SHP77 (cell line): Measurements from ENCODE around the gene SLC30A4.

ENCODE experiments used
- DNase-seq, 2 experiments: peaks; one replicate each; lab custom pipeline; 2025; lab: John Stamatoyannopoulos, UW

Gene SLC30A4

DNA sequence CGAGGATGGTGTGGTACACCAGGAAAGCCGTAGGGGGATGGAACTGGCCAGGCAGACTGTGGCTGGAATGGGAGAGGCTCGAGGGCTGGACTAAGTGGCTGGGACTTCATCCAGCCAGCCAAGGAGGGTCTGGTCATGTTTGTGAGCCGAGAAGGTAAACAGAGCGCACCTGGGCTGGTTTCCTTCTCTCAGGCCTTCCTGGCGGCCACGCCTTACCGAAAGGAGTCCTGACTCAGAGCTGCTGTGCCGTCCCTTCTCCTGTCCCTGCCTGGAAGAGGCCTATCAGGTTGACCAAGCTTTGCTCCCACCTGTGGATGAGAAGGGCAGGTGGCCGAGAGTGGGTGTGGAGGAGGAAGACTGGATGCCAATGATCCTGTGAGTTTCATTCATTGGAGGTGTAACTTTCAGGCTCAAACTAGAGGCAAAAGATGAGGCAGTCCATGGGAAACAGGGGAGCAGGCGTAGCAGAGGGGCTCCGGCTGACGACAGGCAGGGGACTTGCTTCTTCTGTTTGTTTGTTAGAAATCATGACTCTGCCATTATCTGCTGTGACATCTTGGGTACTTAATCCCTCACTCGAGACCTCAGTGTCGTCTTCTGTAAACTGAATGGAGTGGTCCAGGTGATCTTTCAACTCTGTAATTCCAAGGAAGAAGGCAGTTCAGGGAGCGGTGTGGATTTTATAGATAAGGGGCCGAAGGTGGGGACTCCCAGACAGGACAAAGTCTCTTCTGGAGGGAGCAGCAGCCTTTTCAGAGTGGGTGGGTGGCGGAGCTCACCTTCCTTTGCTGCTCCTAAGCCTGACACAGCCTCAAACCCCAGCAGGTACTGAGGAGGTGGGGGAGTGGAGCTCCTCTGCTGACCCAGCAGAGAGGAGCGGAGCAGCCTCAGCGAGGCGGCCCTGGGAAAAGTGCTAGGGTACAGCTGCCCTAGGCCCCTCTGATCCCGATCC lies 72.4 kb downstream of the SLC30A4 start:
- no peak for DNase-seq

DNA sequence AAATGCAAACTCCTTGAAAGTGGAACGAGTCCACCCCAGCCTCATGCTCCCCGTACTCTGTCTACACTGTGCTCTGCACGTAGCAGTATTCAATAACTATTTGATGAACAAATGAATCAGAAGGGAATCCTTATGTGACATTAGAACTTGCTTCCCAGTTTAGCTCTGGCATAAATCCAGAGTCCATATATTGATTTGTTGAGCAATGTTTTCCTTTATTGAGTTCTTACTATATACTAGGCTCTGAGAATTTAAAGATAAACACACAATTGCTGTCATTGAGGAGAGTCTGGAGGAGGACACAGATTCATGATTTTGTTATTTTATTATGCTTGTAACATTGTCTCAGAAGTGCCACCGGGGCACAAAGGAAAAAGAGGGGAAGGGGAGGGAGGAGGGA lies 73.2 kb downstream of the SLC30A4 start:
- no peak for DNase-seq

DNA sequence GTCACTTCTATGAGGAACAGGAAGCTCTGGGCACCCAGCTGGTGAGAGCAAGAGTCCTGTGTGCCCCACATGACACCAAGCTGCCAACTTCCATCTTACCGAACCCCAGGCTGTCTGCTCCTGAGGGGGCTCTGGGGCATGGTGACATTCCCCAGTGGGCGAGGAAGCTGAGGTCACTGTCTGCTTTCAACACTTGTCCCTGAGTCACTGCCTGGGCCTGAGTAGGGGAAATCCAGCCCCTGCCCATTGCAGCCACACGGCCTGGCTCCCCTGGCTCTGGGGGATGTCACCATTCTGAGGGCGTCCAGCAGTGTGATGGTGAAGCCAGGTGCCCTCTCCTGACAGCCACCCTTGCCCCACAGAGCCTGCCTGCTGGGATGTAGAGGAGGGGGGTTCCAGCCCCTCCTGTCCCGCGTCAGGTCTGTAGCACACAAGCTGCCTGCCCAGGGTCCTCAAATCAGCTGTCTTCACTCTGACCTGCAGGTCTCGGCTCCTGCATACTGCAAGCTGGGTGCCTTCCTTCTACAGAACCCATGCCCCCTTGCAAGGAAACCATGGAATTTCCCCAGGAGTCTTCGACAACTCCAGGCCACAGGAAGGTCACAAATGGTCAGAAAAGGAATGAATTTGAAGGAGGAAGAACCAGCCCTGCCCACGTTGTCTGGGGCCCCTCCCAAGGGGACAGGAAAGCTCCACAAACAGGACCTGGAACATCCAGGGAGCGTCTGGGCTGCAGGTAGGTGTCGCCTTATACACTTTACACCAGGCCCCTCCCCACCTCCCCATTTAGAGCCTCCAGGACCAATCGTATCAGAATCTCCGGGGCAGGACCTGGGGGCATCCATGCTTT lies 74.3 kb downstream of the SLC30A4 start:
- no peak for DNase-seq

DNA sequence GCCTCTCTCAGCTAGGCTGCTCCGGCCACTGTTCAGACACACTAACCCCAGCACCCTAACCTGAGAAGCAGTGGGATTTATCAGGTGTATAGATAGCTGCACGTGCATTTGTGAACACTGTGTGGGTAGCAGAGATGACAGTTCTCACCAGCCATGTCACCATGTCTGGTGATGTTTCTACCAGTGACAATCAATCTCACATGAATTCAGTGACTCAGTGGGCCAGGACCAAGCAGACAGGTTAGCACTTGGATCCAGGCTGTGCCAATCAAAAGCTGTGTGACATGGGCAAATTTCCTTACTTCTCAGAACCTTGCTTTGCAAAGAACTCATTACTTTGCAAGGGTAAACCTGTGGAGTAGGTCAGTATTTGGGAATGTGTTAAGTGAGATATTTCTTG lies 78.9 kb downstream of the SLC30A4 start:
- DNase-seq: no peak

DNA sequence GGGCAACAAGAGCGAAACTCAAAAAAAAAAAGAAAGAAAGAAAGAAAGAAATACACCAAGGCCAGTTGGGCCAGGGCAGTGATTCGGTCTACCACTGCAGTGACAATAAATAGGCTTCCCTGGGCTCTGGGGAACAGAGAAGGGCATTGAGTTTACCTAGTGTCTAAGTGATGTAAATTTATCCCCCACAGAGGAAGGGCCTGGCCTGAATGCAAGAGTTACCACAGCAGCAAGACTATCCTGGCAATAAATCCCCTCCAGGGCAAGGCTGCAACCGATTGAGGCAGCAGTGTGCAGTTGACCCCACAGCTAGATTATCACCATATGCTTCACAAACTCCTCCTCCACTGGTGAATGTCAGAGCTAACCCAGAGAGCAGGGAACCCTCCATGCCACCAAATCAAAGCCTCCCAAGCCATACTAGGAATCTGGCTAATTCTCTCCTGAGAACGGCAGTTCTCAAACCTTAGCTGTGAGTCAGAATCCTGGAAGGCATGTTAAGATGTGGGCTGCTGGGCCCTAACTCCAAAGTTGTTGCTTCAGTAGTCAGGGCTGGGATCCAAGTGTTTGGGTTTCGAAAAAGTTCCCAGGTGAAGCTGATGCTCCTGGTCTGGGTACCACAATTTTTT lies 79.9 kb downstream of the SLC30A4 start:
- no peak for DNase-seq

DNA sequence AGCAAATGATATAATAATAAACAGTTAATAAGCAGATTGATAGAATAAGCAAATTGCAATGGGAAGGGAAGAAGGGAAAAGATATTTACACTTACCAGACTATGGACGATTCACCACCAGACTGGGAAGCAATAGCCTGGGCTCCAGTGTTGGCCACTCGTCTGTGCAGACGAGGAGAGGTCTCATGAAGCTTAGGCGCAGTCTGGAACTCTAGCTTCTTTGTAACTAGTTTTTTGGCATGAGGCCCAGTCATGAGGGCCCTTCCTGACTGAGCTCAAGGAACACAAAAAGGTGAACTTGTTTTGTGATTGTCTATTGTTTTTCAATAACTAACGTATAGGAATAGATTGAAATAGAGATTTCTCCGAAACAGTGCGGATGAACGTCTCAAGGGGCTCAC lies 80.9 kb downstream of the SLC30A4 start:
- DNase-seq: no peak

DNA sequence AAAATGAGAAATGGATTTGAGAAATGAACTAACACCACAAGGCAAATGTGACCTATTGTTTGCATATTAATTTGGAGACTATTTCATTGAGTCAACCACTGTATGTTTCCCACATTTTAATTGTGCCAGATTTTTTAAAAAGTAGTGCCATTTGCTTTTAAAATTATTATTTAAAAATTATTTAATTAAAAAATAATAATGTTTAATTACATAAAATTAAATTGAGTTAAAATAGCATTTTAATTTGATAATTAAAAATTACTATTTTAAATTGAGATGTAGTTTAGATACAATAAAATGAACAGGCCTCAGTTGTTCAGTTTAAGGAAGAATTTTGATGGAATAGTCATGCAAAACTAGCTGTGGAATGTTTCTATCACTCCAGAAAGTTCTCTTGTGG lies 81.5 kb downstream of the SLC30A4 start:
- DNase-seq: no peak

DNA sequence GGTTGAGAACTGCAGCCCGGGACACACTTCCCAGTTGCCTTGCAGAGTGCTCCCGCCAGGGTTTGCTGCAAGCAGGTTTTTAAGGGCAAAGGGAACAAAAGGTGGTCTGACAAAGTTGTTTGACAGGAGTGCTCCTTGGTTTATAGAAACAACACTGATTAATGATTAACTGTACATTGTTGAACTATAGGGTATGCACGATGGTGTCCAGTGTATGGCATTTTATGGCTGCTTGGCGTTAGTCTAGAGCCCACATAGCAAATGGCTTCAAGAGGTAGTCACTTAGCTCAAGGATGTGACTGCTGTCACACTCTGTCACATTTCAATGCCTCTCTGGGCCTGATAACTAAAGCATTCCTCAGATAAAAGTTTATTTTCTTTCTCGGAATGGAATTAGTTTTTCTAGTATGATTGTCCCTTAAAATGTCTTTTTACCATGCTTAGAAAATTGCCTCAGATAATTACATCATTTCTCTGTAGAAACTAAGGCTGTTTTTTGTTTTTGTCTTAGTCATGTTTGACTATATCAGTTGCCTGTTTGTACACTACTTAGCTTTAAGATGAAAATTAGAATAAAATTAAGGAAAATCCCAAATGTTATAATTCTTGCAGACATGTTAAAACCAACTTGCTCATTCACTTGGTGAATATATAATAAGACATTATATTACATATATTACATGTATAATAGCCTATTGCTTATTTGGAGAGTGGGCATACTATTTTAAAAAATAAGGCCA lies 82.9 kb downstream of the SLC30A4 start:
- DNase-seq: no peak

DNA sequence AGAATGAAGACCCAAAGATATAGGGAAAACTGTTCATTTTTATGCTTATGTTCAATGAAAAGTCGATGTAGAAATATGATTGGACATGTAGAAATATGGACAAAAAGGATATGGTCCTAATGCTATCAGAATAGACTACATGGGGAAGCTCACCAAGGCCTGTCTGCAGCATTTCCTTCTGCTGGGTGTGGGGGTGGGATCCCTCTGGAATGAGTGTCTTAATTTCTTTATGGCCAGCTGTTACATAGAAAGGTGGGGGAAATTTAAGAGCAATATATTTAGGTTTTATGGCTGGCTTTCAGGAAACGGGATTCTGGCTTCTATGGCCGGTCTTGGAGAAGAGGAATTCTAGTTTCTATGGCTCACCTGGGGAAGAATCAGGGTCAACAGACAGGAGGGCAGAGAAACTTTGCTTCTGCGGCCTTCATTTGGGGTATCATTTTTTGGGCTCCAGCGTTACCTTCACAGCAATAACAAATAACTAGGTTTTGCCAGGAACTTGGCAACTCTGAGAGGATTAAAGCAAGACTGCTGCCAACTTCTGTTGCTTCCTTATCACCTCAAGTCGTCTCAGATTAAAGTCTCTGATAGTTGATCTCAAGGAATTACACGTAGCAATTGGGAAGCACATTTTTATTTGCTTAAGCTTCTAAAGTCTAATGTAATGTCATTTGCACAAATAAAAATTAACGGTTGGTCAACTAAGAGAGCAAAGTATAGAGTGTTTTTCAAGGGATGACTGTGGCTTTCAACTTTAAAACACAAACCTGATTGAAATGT lies 87.2 kb downstream of the SLC30A4 start:
- no peak for DNase-seq

DNA sequence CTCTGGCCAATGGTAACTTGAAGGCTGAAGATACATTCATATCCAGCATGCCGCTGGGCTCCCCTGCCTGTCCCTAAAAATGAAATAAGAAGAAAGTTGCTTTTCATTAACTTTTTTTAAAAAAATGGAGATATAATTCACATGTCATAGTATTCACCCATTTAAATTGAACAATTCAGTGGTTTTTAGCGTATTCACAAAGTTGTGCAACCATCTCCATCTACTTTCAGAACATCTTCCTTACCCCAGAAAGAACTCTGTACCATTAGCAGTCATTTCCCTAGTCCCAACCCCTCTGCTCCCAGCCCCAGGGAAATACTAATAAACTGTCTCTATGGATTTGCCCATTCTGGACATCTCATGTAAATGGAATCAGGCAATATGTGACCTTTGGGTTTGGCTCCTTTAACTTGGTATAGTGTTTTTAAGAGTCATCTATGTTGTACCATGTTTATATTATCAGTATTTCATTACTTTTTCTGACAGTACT lies 88.4 kb downstream of the SLC30A4 start:
- DNase-seq: no peak

DNA sequence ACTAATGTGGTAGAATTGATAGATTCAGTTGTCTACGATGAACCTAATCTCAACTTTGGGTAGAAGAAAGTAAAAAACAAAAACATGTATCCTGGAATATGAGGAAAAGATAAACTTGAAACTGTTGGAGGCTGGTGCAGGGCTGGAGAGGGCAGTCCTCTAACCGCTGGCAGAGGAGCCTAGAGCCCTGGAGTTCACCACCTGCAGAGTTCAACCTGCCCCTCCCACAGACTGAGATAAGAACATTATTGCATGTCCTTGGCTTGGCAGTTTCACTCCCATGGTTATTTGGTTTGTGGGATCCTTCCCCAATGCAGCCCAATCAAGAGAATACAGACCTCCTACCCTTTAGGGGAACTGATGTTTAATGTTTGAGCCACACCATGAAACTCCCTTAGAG lies 91.0 kb downstream of the SLC30A4 start:
- DNase-seq: no peak

DNA sequence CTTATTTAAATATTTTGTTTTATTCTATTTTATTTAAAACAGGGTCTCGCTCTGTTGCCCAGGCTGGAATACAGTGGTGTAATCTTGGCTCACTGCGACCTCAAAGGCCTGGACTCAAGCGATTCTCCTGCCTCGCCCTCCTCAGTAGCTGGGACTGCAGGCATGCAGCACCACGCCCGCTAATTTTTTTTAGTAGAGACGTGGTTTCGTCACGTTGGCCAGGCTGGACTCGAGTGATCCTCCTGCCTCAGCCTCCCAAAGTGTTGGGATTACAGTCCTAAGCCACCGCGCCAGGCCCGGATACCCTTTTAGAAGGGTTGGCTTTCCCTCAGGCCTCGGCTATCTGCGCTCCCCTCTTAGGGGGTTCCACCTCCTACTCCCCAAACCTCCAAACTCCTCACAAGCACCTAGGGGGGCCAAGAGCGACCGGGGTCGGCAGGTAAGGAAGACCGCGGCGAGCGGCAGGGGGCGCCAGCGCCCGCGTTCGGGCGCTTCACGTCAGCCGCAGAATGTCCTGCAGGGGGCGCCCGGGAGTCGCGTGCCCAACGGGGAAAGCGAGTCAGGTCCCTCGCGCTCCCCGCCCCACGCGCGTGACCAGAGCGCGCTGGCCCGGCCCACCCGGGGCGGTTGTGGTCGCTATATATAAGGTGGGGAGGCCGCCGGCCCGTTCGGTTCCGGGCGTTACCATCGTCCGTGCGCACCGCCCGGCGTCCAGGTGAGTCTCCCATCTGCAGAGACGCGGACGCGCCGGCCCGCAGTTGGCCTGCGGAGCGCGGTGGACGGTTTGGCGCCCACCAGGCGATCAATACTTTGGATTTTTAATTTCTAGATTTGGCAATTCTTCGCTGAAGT lies 92.4 kb downstream of the SLC30A4 start:
- DNase-seq: no peak
